MV-4-11 (cell line): ENCODE data around the gene CD300H.

Experiments used
- DNase-seq: peaks from one replicate; lab custom pipeline; 2025; lab: John Stamatoyannopoulos, UW

Gene CD300H

DNA sequence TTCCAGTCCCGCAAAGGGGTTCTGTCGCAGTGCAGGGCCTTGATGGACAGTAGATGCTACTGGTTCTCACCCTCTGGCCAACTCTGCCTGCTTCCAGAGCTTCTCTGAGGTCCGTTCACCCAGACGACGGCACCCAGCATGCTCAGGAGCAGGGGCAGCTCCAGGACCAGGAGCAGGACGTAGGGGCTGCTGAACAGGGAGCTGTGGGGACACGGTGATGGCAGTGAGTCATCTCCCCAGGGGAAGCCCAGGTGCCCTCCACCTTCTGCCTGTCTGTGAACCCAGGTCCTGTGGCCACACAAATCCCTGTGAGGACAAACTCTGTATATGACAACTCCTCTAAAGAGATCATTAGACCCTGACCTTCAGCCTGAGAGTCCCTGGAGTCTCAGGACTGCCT is 18.0 kb downstream of the CD300H start:
- DNase-seq: no peak

DNA sequence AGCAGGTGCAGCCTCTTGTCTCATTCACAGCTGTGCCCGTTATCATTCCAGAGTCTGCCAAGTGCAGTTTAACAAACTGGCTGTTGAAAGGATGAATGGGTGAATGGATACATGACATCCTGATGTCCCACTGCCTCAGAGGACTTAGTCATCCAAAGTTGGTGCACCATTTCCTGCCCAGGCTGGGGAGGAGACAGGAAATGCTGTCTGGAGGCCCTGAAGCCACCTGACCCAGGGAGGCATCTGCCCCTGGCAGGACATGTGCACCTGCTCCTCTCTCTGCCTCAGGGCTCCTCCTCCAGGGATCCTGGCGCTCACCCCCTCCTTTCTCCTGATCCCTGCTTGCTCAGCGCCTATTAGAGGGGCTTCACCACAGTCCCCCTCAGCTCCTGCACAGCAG is 19.6 kb downstream of the CD300H start:
- DNase-seq: peak; percentile 68

DNA sequence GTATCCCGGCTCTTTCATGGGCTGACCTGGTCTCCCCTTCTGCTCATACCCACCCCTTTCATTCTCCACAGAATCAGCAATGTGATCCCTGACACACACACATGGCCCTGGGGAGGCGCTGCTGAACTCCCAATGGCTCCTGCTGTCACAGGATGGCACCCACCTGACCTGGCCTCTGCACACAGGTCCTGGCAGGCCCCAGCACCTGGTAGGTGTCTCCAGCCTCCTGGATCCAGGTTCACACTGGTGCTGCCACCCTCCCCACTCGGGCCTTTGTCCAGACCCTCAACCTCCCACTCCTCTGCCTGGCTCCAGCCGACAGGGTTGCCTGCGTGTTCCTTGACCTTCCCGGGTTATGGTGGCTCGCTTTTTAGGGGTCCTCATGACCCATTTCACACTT is 20.0 kb downstream of the CD300H start:
- no peak for DNase-seq

DNA sequence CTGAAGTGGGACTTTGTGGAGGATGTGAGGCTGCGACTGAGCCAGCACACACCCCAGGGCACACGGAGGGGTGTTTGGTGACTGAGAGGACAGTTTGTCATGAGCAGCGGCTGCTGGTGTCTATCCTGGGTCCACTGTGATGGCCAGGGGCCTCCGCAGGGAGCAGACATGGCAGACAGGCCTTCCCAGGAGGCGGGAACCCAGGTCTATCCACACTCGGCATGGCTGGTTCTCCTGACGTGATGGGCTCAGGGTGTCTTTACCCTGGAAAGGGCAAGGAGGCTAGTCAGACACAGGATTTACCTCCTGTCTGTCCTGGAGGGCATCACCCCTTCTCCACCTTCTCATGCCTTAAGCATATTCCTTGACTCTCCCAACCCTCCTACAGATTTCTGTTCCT is 20.7 kb downstream of the CD300H start:
- DNase-seq: no peak

DNA sequence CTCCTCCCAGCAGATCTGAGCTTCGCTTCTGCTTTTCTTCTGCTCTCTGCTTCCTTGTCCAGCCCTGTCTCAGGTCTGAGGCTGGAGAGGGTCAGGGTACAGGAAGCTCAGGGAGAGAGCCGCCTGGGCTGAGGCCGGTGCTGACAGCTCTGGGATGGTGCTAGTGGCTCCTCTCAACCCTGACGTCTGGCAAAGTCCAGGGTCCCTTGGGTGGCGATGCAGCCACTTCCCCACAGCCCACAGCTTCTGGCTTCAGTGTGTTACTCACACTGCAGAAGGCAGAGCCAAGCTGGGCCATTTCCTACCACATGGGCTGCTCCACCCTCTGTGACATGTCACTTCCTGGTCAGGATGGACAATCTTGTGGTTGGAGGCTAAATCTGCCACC is 21.5 kb downstream of the CD300H start, which contains the start of gene CD300C:
Gene CD300C (minus strand): TSS at position 273 of the 388 bp plus-strand sequence. CDS start 333 bp downstream, outside the sequence.
- DNase-seq: peak; percentile 90

DNA sequence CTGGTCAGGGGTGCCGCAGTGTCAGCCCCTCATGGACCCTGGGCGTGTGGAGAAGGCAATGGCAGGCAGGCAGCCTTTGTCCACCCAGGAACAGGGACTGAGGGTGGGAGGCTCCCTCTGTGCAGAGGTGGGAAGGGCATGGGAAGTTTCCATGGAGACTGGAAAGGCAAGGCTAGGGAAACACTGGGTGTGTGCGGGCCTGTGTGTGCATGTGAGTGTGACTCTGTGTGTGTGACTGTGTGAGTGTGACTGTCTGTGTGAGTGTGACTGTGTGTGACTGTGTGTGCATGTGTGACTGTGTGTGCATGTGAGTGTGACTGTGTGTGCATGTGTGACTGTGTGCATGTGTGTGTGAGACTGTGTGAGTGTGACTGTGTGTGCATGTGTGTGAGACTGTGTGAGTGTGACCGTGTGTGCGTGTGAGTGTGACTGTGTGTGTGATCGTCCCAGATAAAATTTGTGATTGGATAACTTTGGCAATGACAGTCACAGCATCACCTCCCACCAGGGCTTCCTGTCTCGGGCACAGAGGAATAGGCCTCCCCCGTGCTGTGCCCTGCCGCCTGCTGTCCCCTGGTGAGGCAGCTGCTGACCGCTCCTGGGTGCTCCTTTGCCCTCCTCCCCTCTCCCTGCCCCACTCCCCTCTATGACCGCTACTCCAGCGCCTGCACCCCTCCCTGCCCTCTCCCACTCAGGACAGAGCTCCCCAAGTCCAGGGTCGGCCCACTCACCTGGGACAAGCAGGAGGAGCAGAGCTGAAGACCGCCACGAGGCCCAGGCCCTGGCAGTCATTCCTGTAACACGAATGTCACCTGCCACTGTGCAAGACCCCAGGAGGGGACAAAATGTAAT is 22.1 kb downstream of the CD300H start:
- peak; percentile 25 for DNase-seq

DNA sequence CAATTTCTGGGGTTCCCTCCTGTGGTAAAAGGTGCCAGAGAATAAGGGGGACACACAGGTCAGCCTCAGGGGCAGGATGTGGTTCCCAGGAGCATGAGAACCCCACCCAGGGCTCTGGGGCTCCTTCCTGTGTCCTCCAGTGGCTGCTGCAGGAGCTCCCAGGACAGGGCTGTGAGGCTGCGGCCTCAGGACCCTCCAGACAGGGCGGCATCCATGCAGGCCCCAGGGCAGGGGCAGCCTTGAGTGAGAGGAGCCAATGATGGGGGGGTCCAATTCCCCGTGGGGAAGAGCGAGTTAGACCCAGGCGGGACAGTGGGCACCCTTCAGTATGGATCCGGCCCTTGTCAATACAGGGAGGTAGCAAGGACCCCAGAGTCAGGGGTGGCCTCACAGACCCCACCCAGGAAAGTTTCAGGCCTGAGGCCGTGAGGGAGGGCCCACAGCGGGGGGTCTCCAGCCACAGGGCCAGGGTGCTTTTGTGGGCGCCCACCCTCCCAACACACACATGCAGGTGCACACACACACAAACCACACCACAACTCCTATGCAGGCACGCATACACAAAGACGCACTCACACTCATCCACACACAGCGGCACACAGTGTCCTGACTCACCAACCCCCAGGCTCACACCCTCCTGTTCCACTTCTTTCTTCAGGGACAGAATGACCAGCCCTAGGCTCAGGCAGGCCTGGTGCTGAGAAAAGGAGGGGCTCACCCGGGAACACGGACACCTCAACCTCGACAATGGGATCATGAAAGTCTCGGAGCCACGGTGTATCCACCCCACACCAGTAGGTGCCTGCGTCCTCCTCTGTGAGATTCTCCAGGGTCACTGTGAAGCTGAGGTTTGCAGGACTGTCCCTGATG is 23.2 kb downstream of the CD300H start:
- DNase-seq: no peak

DNA sequence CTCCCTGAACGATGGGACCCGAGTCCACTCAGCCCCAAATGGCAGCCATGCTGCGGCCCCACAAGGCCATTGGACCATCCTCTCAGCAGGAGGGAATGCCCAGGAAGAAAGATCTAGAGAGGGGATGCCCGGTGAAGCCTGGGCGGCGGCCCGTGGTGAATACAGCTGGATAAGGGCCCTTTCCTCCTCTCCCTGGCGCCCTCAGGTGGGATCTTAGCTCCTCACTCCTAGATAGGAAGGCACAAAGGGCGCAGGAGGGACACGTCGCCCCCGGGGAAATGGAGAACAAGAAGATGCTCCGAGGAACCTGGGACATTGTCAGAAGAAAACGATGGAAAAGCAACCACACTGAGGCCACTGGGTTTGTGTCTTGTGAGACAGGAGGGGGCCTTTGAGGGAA is 23.9 kb downstream of the CD300H start:
- DNase-seq: no peak

DNA sequence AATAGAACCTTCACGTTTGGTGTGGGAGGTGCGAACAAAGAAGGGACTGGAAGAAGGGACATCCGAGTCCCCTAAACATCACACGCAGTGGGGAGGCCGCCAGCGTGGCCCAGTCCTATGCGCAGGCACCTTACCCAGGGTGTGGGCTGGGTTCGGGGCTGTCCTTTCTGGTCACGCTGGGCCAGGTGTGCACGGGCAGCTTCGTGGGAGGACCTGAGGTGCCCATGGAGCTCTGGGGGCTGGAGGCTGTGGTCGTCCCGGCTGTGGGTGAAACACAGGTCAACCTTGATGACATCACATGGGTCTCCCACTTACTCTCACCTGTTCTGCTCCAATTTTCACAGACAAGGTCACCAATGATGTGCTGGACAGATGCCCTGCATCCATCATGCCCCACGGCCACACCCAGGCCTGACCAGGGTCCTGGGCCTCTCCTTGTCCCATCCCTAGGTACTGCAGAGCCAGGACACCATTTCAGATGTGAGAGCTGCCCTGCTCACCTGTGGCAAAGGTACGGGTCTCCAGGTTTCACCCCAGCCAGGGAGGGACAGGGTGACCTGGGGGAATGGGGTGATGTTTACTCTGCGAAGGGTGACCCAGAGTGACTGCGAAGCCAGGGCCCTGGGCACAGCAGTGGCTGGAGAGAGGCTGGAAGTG is 24.5 kb downstream of the CD300H start:
- DNase-seq: no peak

DNA sequence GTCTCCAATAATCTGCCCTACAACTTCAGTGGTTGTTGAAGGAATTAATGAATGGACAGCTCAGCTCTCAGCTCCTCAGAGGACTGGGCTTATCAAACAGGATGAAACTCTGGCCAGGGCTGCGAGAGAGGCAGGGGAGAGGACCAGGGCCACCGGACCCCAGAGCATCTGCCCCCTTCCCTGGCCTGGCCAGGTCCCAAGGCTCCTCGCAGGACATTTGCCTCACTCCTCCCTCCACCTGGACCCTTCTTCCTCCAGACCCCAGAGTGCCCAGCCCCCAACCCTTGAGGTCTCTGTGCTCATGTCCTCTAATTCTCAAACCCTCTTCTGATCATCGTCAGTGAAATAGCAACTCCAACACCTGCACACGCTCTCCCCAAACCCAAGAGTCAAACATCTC is 25.1 kb downstream of the CD300H start:
- no peak for DNase-seq

DNA sequence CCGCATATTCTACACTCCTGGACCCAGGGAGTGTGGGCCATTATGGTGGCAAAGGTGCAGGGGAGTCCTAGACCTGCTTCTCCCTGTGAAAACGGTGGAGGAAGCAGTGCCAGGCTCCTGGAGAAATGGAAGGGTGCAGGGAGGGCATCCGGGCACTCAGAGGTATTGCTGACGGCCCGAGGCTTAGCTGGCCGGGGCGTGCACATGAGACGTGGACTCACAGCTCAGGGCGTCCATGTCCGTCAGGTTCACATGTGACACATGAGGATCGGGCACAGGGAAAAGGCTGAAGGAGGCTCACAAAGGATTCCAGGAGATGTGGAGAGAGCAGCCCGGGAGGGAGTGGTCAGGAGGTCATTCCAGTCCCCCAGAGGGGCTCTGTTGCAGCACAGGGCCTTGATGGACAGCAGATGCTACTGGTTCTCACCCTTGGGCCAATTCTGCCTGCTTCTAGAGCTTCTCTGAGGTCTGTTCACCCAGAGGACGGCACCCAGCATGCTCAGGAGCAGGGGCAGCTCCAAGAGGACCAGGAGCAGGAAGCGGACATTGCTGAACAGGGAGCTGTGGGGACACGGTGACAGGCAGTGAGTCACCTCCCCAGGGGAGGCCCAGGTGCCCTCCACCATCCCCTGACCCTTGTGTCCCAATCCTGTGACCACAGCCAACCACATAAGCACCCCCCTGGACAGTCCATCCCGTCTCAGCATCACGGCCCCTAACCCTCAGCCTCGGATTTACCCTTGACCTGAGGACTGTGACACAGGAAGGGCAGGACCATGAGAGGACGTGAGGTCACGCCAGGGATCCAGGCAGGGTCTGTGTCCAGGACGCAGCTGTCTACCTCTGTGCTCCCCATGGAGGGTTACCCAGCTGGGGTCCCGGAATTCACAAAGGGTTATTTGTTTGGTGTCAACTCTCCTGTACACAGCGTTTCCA is 25.9 kb downstream of the CD300H start:
- no peak for DNase-seq

DNA sequence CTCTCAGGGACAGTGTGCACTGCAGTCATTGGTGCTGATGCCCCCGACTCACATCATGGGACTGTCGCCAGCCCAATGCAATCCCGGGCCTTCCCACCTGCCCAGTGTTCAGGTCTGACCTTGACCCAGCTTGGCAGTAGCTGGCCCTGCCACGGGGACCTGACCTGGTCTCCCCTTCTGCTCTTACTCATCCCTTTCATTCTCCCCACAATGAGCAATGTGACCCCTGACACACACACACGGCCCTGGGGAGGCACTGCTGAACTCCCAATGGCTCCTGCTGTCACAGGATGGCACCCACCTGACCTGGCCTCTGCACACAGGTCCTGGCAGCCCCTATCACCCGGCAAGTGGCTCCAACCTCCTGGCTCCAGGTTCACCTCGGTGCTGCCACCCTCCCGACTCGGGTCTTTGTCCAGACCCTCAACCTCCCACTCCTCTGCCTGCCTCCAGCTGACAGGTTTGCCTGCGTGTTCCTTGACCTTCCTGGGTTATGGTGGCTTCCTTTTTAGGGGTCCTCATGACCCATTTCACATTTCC is 28.0 kb downstream of the CD300H start:
- DNase-seq: no peak

DNA sequence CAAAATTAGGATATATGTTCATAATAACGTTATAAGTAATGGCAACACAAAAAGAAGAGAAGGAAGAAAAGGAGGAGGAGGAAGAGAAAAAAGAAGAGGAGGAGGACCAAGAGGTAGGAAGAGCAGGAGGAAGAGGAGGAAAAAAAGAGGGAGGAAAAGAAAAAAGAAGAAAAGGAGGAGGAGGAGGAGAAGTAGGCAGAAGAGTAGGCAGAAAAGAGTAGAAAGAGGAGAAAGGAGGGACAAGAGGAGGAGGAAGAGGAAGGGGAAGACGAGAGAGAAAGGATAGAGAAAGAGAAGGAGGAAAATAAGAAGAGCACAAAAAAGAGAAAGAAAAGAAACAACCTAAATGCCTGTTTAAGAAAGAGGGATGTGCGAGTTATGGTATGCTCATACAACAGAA is 30.4 kb downstream of the CD300H start:
- DNase-seq: no peak

DNA sequence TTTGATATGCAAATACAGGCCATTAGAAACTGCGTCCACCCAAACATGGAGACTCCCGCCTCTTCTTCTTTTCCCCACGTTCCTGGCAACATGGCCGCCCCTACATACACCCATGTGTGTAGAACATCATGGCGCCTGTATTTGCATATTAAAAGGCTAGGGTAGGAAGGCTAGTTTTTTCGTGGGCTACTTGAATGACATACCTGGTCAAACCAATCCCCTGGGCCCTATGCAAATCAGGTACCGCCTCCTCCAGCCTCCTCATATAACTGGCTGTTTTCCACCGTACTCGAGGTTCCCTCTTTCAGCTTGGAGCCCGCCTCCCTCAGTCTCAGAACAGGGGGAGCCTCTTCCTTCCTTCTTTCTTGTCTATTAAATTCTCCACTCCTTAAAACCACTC is 35.2 kb downstream of the CD300H start:
- DNase-seq: peak; percentile 100

DNA sequence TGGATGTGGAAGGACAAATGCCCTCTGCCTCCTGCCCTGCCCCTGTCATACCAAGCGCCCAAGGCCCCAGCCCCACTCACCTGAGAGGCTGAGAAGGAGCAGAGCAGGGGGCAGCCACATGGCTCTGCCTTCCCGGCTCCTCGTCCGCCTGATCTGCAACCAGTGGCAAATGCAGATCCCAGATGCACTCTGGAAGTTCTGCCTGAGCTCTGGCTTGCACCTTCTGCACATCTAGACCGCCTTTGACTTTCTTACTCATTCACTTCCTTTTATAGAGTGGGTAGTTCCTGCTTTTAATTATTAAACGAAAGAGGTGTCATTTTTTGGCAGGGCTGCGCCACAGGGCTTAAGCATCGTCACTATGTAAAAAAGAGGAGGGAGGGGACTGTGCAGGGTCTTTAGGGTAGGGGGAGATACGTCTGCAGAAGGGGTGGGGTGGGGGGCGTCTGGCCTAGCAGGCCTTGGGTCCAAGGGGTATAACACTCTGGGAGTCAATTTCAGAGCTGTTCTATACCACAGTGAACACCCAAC is 36.0 kb downstream of the CD300H start, which contains the start of gene CD300LB:
Gene CD300LB (minus strand): TSS at position 245 of the 531 bp plus-strand sequence. CDS start 125 bp downstream, at position 120.
- DNase-seq: peak; percentile 81

DNA sequence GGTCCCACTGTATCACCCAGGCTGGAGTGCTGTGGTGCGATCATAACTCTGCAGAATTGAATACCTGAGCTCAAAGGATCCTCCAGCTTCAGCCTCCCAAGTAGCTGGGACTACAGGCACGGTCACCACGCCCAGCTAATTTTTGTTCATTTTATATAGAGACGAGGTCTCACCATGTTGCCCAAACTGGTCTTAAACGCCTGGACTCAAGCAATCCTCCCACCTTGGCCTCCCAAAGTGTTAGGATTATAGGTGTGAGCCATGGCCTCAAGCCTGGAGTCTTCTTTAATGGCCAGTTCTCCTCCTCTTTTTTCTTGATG is 36.5 kb downstream of the CD300H start:
- no peak for DNase-seq

DNA sequence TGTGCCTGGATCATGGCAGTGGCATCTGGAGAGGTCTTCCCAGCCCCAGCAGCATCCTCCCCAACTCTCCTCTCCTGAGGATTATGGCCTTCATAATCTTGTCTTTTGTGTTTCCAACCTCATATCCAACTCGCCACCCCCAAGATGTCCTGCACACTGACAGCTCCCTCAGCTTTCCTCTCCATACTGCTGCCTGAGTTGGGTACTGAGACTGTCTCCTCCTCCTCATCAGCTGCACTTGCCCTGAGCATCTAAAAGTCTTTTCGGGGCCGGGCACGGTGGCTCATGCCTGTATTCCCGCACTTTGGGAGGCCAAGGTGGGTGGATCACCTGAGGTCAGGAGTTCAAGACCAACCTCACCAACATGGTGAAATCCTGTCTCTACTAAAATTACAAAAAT is 38.1 kb downstream of the CD300H start:
- no peak for DNase-seq

DNA sequence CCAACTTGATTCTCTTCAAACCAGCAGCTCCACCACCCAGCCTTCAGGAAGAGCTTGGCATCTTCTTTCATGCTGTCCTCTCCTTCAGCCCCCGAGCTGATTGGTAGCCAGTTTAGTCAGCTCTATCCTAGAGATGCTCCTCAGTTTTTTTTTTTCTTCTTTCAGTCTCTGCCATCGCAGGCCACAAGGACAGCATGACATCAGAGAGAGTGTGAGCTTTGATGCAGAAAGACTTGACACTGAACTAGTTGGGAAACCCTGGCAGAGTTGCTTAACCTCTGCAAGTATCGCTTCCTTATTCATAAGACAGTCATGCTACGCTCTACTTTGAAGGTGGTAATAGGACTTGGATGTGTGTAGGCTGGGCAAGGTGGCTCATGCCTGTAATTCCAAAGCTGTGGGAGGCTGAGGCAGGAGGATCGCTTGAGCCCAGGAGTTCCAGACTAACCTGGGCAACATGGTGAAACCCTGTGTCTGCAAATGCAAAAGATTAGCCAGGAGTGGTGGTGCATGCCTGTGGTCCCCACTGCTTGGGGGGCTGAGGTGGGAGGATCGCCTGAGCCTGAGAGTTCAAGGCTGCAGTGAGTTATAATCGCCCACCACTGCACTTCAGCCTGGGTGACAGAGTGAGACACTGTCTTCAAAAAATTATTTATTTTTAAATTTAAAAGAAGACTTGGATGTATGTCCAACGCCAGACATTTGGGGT is 38.7 kb downstream of the CD300H start:
- peak; percentile 100 for DNase-seq

DNA sequence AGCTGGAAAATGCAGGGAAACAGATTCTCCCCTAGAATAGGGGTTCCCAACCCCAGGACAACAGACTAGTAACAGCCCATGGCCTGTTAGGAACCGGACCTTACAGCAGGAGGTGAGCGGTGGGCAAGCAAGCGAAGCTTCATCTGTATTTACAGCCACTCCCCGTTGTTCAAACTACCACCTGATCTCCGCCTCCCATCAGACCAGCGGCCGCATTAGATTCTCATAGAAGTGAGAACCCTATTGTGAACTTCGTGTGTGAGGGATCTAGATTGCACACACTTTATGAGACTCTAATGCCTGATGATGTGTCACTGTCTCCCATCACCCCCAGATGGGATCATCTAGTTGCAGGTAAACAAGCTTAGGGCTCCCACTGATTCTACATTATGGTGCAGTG is 39.6 kb downstream of the CD300H start:
- DNase-seq: no peak

DNA sequence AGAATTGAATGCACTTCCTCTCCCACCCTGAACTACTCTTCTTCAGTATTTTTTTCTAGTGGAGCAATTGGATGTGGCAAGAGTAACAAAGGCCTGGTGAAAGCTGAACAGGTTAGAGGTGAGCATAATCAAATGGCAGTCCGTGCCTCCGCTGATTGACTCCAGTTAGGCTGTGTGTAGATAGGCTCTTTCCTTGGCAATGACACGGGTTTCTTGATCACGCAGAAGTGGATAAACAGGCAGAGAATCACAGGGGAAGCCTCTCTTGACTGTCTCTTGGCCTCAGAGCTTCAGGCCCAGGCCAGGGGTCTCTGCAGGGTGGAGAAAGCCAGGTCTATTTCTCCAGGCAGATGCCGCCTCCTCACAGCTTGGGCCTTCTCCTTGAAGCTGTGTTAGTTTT is 40.2 kb downstream of the CD300H start:
- DNase-seq: no peak
